Gastrocnemius medialis (tissue), 4 donors: ENCODE results near the gene F8.

Experiments used
- POLR2A ChIP-seq, 2 donors: fragments of 450-650 bp; IDR thresholded peaks; one replicate each; pipeline ENCODE4 v1.6.1; 2017; ENCODE audit warnings: antibody characterized with exemption in 2 of 2, mild to moderate bottlenecking in 2 of 2, moderate library complexity in 2 of 2
- TF ChIP-seq, protein P1 (sequence below), 5 experiments: fragments of 450-650 bp in 3 of 5; fragments of 200-600 bp in 2 of 5; sonication (generic) in 2 of 5; IDR thresholded peaks in 4 of 5; conservative IDR thresholded peaks in 1 of 5; 1 replicate in 4 of 5; 2 replicates in 1 of 5; pipeline ENCODE4 v1.5.1; 2016 to 2019; ENCODE audit warnings: antibody characterized with exemption in 5 of 5, mild to moderate bottlenecking in 3 of 5, moderate library complexity in 3 of 5

DNA sequence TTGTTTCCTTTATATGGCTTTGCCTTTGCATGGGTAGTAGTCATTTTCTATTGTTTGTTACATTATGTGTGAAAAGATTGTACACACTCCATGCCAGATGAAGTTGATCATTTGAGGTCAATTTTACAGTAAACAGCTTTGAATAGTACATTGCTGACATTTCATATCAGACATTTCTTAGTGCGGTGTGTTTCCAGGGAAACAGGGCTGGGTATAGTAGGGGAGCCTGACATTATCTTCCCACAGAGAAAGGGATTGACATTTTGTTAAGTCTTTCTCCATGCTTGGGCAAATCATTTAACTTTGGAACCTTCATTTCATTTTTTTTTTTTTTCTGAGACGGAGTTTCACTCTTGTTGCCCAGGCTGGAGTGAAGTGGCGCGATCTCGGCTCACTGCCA is 9.1 kb upstream of the F8 start:
- TF ChIP-seq, protein P1, sequence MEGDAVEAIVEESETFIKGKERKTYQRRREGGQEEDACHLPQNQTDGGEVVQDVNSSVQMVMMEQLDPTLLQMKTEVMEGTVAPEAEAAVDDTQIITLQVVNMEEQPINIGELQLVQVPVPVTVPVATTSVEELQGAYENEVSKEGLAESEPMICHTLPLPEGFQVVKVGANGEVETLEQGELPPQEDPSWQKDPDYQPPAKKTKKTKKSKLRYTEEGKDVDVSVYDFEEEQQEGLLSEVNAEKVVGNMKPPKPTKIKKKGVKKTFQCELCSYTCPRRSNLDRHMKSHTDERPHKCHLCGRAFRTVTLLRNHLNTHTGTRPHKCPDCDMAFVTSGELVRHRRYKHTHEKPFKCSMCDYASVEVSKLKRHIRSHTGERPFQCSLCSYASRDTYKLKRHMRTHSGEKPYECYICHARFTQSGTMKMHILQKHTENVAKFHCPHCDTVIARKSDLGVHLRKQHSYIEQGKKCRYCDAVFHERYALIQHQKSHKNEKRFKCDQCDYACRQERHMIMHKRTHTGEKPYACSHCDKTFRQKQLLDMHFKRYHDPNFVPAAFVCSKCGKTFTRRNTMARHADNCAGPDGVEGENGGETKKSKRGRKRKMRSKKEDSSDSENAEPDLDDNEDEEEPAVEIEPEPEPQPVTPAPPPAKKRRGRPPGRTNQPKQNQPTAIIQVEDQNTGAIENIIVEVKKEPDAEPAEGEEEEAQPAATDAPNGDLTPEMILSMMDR (IDR thresholded peaks at IDR 0.05 in 4 of 5, conservative IDR thresholded peaks at IDR 0.05 in 1 of 5): no peak
- no peak for TF ChIP-seq POLR2A (IDR thresholded peaks at IDR 0.05)
